LNCAP (cell line): Measurements from ENCODE around the gene MFRP.

ENCODE experiments used
- TF ChIP-seq, protein P1 (sequence below): fragments of 450-650 bp; IDR thresholded peaks from 2 replicates; pipeline ENCODE4 v1.5.1; 2017; ENCODE audit warnings: mild to moderate bottlenecking

The MFRP gene

DNA sequence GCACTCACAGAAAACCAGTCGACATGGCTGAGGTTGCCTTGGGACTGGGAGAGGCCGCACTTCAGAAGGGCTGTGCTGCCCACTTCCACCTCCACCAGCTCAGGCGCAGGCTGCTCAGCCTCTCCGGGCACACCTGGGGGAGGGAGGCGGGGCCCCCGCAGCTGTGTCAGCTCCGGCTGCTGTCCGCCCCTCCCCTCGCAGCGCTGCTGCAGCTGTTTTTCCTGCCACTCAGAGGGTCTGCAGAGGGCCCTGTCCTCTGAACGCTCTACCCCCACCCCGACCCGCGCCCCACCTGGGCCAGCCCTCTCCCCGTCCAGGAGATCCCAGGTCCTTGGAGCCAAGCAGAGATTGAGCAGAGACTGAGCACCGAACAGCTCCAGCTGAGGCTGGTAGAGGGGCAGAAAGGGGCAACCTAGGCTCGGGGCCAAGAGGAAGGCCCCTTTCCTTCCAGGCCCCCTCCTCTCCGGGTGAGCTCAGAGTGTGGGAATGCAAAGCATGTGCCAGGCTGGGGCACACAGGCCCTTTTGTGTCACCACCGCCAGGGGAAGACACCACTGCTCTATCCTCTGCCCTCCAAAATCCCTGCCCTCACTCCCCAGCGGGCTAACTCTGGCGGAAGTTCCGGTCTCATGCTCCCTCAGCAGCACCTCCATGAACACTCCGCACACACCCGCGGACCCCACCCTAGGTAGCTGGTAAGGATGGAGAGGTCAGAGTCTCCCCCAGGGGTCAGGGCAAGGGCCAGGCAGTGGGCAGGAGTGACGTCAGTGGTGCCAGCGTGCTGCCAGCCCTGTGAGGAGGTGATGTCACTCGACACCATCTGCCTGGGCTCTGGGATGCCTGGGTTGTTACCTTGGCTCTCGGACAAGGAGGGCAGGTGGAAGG lies 31.1 kb downstream of the MFRP start:
- TF ChIP-seq, protein P1, sequence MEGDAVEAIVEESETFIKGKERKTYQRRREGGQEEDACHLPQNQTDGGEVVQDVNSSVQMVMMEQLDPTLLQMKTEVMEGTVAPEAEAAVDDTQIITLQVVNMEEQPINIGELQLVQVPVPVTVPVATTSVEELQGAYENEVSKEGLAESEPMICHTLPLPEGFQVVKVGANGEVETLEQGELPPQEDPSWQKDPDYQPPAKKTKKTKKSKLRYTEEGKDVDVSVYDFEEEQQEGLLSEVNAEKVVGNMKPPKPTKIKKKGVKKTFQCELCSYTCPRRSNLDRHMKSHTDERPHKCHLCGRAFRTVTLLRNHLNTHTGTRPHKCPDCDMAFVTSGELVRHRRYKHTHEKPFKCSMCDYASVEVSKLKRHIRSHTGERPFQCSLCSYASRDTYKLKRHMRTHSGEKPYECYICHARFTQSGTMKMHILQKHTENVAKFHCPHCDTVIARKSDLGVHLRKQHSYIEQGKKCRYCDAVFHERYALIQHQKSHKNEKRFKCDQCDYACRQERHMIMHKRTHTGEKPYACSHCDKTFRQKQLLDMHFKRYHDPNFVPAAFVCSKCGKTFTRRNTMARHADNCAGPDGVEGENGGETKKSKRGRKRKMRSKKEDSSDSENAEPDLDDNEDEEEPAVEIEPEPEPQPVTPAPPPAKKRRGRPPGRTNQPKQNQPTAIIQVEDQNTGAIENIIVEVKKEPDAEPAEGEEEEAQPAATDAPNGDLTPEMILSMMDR: no peak

DNA sequence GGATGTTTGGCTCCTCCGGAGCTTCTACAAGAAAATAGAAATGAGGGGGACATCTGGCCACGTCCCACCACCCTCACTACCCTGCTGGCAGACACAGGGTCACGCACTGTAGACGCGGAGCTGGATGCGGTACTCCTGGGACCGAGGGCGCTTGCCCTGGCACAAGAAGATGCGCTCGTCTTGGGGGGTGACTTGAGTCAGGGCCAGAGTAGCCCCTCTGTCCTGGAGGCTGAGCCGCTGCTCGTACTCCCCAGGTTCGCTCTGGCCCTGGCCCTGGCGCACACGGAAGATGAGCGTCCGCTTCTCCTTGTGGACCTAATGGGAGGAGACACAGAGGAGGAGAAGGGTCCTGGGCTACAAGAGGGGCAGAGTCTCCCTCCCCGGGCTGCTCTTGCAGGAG lies 31.8 kb downstream of the MFRP start:
- TF ChIP-seq, protein P1: no peak

DNA sequence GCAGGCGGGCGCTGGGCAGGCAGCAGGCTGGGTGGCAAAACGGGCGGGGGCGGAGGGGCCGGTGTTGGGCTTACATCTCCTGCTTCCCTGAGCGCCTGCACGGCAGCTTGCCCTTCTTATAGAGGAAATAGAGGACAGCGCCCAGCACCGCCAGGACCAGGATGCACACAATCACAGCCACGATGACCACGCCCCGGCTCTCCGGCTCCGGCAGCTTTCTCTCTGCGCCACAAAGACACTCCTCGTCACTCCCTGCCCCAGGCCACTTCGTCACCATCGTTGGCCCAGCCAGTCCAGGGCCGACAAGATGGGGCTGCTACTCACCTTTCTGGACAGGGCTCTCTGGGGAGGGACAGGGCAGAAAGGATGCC lies 35.8 kb downstream of the MFRP start:
- TF ChIP-seq, protein P1: no peak

DNA sequence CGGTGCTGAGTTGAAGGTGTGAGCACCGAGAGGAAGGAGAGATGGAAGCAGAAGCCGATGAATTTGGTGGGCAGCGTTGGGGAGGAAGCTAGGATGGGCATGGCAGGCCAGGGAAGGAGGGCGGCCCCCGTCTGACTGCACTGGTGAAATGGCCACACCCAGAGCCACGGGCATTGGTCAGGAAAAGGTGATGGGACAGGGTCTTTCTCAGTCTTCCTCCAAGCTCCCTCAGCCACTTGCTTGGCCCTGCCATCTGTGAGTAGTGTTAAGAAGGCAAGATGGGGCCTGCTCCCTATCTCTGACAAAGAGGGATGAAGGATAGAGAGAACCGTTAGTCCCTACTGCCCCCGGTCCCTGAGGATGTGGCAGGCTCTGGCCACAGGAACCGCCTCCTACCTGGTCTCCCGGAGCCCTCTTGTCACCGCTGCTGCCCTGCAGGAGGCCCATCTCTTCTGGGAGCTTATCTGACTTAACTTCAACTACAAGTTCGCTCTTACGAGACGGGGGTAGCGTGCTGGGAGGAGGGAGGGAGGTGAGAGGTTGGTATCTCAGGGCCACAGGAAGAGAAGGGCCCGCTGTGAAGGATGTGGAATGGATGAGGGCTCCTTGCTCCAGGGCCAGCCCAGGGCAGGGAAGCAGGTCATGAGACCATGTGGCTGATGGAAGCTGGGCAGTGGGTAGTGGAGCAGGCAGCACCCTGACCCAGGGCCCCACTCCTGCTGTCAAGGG lies 36.4 kb downstream of the MFRP start:
- TF ChIP-seq, protein P1: no peak

DNA sequence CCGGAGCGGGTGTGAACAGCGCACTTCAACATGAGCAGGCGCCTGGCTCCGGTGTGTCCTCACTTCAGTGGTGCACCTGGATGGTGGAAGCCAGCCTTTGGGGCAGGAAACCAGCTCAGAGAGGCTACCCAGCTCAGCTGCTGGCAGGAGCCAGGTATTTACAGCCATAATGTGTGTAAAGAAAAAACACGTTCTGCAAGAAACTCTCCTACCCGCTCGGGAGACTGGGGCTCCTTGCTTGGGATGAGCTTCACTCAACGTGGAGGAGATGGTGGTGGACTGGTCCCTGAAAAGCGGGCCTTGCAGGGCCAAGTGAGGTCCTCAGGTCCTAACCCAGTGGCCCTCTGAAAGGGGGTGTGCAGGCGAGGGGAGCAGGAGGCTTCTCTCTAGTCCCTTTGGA lies 37.1 kb downstream of the MFRP start:
- TF ChIP-seq, protein P1: no peak

DNA sequence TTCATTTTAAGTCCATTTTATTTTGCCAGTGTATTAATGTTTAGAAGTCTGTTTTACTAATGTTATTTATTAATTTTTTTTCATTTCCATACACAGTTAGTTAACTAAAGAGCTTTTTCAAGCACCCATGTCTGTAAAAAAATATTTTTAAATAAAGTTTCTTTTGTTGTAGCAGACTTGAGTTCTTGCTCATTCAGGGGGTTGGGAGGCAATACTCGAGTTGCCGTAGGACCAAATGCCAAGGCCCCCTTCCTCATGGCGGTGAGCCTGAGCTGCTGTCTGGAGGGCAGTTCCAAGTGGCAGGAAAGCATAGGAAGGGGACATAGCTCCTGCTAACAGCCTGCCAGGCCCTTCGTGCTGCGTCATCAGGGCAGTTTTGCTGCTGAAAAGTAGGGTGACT lies 38.5 kb downstream of the MFRP start:
- TF ChIP-seq, protein P1: no peak

DNA sequence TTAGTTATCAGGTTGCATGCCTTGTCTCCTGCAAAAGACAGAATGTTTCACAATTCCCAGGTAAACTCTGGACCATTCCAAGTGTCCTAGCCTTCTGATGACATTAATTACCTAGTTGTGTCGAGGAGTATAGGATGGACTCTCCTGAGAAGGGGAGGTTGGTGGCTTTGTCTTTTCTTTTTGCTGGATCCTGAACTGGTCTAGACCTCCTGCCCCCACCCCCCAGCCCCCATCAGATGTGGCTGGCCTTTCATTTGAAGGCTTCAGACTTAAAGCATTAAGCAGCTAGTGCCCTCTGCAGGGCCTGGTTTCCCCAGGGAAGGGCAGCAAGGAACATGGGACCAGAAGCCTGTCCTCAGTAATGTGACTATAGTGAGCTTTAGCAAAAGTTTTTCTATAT lies 39.3 kb downstream of the MFRP start:
- TF ChIP-seq, protein P1: no peak
